IPS-11a (cell line): Measurements from ENCODE around the gene EML4.
"Not testable (repeated sequence)": the region's sequence is repeated elsewhere in the genome, so short reads cannot be mapped to it uniquely, and the experiment has no call there.

Source experiments
- H3K4me3 ChIP-seq: one replicate; pipeline ENCODE4 v1.5.1; 2013; ENCODE audit warnings: low read depth, low read length, control low read depth

EML4 gene

GRCh38 chr2:42327125-42327524 is 158.0 kb downstream of the EML4 start:
- H3K4me3 ChIP-seq = no peak overlapping the region

DNA sequence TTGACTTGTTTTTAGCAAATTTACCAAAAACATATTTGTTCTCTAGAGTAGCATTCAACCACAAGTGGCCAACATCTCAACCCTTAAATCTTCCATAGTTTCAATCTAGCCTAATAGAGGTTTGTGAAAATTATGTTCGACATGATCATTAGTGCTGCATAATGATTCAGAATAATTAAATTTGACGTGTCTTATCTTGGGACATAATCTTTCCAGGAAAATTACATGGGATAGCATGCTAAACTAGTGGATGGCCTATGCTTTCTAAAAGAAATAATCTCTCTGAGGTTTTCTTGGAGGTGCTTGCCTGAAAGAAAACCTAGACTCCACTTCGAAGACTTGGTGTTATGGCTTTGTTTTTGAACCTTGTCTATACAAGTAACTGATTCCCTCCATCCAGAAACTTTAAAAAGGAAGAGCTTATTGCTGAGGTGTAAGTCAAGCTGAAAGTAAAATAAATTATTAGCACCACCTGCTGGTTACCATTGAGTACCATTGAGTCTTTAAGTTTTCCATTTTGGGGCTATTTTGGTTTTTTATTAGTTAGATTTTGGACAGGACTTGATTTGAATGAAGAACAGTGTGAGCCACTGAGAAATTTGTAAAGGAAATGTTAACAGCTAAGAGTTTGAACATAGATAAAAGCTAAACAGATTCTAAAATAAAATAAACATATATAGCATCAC is 159.1 kb downstream of the EML4 start:
- H3K4me3 ChIP-seq = no peak overlapping the region

GRCh38 chr2:42328923-42329322 is 159.8 kb downstream of the EML4 start:
- no peak overlapping the region for H3K4me3 ChIP-seq

- H3K4me3 ChIP-seq = no peak overlapping the region
These were observed 160.6 kb downstream of the EML4 start for GRCh38 chr2:42329736-42330135.

GRCh38 chr2:42331569-42332284 is 162.6 kb downstream of the EML4 start:
- H3K4me3 ChIP-seq = no peak overlapping the region

GRCh38 chr2:42332575-42332974 is 163.4 kb downstream of the EML4 start:
- no peak overlapping the region for H3K4me3 ChIP-seq

GRCh38 chr2:42333579-42333978 is 164.4 kb downstream of the EML4 start:
- no peak overlapping the region for H3K4me3 ChIP-seq

DNA sequence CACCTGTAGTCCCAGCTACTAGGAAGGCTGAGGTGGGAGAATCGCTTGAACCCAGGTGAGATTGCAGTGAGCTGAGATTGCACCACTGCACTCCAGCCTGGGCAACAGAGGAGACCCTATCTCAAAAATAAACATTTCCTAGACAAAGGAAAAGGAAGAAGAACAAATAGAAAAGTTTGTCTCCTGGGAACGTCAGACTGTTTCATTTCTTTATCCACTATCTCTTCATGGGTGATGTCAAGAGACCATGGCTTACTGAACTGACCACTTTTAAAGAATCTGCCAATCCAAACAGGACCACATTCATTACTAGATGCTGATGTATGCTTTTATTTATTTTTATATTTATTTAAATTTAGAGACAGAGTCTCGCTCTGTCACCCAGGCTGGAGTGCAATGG is 165.1 kb downstream of the EML4 start:
- no peak overlapping the region for H3K4me3 ChIP-seq

- H3K4me3 ChIP-seq = not testable (repeated sequence)
These were observed 165.7 kb downstream of the EML4 start for GRCh38 chr2:42334865-42335264.

GRCh38 chr2:42335514-42336104 is 166.5 kb downstream of the EML4 start:
- no peak overlapping the region for H3K4me3 ChIP-seq

GRCh38 chr2:42336361-42336965 is 167.3 kb downstream of the EML4 start:
- H3K4me3 ChIP-seq = no peak overlapping the region

DNA sequence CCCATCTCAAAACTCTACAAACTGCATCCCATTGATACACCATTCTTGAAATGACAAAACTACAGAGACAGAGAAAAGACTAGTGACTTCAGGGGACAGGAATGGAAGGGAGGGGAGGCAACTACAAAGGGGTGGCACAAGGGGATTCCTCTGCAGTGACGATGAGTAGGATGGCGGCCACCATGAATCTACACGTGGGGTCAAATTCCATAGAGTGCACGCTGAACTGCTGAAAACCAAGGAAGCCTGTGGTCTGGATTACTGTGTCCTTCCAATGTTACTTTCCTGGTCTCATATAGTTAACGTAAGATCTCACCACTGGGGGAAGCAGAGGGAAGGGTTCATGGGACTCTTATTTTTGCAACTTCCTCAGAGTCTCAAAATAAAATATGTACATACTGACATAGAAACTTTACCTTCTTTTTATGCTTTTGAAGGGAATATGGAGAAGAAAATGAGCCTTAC is 168.2 kb downstream of the EML4 start:
- H3K4me3 ChIP-seq = no peak overlapping the region

DNA sequence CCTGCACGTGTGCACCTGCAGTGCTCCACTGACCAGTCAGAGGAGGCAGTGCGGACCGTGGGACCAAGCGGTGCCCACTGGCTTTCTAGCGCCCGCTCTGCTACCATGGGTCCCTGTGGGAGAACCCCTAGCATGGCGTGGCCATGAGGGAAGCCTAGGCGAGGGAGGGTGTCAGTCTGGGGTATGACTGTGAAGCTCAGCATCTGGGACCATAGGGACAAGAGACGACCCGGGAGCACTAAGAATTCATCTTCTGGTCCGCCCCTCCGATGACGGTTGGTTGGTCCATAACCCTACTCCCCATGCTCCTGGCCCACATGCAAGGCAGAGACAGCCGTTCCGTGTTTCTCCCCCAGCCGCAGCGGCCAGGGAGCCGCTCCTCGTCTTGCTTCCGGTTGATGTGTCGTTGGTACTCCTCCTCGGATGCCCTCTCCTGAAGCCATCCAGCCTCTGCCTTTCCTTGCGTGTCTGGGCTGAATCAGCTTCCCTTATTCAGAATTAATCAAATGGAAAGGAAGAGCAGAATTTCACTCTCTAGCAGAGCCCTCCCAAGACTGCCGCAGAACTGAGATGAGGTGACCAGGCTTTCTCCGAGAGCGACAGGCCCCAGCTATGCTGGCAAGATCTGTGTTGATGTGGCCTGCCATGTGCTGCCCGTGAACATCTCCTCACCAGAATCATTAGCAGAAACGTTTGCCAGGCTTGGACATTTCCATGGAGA is 168.9 kb downstream of the EML4 start:
- no peak overlapping the region for H3K4me3 ChIP-seq

DNA sequence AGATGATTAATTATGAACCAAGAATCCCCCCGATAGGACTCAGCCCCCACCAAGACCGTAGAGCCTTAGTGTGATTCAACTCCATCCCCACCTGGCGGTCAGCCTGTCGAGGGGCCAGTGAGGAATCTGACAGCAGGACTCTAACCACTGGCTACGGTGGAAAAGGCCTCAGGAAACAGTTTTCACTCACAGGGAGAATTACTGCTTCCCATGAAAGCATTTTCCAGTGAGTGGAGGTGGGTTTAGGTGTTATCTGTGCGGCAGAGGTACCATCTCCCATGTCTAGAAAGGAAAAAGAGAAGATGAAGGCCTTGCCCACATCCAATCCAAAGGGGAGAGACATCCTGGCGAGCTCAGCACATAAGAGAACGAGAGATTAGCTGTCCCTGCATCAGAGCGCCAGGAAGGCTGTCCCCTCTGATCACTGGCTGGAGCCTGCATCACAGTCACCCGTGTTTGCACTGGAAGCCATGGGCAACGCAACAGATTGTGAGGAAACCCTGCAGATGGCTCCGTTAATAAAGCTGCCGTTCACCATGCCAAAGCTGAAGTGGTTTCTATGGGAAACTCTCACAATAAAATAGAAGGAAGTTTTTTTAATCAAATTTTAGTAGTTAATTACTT is 169.5 kb downstream of the EML4 start:
- no peak overlapping the region for H3K4me3 ChIP-seq

DNA sequence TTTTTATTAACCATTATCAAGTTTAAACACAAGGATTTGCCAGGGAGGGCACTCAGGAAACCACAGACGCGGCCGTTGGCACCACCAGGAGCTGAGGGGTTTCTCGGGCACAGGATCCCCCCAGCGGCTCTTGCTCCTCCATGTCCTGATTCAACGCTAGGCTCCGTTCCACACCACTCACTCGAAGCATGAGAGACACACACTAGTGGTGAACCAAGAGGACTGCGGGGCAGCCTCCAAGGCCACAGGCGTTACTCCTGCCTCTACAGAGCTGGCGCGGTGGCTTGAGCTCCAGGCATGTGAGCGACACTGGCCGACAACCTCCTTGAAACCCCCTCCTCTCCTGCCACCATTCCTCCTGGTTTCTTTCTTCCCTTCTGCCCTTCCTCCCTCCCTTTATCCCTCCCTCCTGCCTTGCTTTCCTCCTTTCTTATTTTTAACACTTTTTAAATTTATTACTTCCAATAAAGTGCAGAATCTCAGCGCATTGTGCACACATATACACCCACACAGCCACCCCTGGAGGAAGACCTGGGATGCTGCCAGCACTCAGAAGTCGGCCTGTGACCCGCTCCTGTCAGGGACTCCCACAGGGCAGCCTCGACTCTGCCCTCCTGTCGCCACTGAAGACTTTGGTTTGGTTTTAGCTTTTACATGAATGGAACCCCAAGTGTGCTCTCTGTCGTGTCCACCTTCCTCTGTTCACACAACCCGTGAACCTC is 170.2 kb downstream of the EML4 start:
- no peak overlapping the region for H3K4me3 ChIP-seq

DNA sequence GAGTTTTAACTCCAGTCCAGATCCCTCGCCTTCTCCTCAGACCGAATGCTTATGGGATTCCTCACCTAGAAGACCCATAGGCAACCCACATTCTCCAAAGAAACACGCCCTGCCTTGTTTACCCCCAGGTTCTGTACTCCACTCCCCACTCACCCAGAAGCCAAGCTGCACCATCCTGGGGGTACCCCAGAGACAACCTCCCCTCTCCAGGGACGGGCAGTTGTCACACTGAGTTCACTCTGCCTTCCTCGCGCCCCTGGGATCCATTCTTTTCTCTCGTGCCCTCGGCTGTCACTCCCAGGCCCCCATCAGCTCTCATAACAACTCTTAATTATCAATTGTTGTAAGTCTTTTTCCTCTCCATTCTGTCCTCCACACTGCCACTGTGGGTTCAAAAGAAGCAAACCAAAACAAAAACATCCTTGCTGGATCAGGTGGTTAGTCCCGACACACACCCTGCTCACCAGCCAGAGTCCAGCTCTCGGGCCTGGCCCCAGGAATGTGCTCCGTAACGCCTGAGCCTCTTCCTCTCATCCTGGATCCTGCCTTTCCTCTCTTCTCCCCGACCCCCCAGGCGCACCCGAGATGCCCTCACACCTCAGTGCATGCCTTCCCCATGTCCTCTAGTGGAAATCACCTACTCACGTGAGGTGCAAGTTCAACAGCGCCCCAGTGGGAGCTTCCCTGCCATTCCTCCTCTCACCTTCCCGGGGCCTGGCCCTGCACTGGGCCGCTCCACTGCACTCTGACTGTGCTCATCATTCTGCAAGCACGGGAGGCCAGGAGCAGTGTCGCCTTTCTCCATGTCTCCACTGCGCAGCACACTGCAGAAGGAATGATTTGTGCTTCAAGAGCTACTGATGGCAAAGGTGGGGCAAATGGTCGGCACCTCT is 171.1 kb downstream of the EML4 start:
- no peak overlapping the region for H3K4me3 ChIP-seq

- no peak overlapping the region for H3K4me3 ChIP-seq
These were observed 171.9 kb downstream of the EML4 start for GRCh38 chr2:42340938-42341636.

DNA sequence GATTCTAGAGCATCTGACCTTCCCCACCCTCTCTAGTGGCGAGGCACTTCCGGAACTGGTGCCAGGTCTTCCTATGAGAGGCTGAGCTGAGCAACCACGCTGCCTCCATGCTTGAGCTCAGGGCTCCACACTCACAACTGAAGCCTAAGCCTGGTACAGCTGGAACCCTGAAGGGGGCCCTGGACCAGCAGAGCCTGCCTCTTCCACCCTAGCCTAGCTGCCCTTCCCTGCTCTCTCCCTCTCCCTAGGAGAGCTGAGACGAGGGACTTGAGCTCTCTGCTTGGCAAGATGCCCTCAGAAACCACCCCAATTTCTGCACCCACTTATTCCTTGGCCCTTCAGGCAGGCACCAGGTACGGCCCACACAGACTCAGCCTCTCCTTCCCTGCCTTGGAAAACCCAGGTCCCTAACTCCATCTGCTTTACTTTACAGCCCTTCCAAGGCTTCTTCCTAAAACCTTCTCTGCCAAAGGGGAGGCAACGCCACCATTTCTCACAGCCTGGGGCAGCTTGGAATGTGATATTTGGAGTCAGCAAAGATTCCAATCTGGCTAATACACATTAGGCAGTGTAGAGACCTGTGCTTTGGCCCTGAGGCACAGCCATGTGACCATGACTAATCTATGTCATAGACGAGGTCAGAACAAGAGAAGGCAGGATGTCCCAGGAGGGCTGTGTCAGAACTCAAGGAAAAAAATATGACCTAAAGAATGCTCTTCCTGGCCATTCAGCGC is 173.1 kb downstream of the EML4 start:
- no peak overlapping the region for H3K4me3 ChIP-seq
